ENCODE results near the gene CSF3.
"Not testable (repeated sequence)": the region's sequence is repeated elsewhere in the genome, so short reads cannot be mapped to it uniquely, and the experiment has no call there.

Gene CSF3

GRCh38 chr17:39996800-39997199 lies 18.4 kb upstream of the CSF3 start:
- in situ Hi-C loops (cut with MboI; ENCODE audit: low sequenced_read_pairs): no loop called here

DNA sequence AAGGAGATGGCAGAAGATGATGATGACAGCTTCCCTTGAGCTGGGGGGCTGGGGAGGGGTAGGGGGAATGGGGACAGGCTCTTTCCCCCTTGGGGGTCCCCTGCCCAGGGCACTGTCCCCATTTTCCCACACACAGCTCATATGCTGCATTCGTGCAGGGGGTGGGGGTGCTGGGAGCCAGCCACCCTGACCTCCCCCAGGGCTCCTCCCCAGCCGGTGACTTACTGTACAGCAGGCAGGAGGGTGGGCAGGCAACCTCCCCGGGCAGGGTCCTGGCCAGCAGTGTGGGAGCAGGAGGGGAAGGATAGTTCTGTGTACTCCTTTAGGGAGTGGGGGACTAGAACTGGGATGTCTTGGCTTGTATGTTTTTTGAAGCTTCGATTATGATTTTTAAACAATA lies 17.7 kb upstream of the CSF3 start:
- in situ Hi-C loops (cut with MboI; ENCODE audit: low sequenced_read_pairs): no loop called here

DNA sequence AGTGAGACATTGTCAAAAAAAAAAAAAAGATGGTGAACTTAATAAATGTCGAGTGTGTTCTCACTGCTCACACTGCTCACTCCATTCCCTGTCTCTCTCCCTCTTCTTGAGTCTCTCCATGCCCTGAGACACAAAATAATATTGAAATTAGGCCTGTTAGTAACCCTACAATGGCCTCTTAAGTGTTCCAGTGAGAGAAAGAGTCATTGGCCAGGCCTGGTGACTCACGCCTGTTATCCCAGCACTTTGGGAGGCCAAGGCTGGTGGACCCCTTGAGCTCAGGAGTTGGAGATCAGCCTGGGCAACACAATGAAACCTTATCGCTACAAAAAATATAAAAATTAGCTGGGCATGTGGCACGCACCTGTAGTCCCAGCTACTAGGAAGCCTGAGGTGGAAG lies 16.2 kb upstream of the CSF3 start:
- in situ Hi-C loops (cut with MboI; ENCODE audit: low sequenced_read_pairs): no loop called here

DNA sequence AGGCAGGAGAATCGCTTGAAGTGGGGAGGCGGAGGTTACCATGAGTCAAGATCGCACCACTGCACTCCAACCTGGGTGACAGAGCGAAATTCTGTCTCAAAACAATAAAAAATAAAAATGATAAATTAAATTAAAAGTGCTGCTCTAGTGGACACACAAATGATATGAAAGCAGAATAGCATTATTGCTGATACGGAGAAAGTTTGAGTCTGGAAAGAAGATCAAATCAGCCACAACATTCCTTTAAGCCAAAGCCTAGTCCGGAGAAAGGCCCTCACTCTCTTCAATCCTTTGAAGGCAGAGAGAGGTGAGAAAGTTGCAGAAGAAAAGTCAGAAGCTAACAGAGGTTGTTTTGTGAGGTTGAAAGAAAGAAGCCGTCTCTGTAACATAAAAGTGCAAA lies 15.1 kb upstream of the CSF3 start:
- in situ Hi-C loops (cut with MboI; ENCODE audit: low sequenced_read_pairs): no loop called here

GRCh38 chr17:40001335-40001734 lies 13.9 kb upstream of the CSF3 start:
- in situ Hi-C loops (cut with MboI; ENCODE audit: low sequenced_read_pairs): not testable (repeated sequence)

GRCh38 chr17:40004072-40004471 lies 11.2 kb upstream of the CSF3 start:
- in situ Hi-C loops (cut with MboI; ENCODE audit: low sequenced_read_pairs): no loop called here

DNA sequence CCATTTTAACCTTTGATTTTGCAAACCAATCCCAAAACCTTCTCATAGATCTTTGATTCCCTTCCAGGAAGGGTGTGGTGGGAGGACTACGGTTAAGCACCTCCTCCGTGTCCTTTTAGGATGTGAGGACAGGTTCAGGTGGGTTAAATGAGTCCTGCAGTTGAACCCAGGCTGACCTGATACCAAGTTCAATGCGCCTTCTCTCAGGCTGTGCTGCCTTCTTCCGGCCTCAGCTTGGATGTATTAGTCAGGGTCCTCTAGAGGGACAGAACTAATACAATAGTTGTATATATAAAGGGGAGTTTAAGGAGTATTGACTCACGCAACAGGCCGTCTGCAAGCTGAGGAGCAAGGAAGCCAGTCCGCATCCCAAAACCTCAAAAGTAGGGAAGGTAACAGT lies 10.5 kb upstream of the CSF3 start:
- in situ Hi-C loops (cut with MboI; ENCODE audit: low sequenced_read_pairs): no loop called here

DNA sequence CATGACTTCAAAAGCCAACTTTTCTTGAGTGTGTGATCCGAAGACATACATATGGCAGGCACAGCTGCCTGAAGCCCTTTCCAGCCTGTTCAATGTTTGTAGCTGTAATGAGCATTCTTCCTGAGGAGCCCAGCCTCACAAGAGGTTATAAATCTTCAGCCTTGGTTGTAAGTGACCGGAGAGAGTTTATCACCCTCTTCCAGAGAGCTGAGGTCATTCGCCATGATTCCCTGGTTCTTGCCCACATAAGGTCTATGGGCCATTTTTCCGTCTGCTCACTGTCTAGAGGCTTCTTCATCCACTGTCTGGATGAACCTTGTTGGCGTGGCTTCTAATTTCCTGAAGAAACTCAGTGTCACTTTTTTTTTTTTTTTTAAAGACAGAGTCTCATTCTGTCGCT lies 9.7 kb upstream of the CSF3 start:
- in situ Hi-C loops (cut with MboI; ENCODE audit: low sequenced_read_pairs): no loop called here

DNA sequence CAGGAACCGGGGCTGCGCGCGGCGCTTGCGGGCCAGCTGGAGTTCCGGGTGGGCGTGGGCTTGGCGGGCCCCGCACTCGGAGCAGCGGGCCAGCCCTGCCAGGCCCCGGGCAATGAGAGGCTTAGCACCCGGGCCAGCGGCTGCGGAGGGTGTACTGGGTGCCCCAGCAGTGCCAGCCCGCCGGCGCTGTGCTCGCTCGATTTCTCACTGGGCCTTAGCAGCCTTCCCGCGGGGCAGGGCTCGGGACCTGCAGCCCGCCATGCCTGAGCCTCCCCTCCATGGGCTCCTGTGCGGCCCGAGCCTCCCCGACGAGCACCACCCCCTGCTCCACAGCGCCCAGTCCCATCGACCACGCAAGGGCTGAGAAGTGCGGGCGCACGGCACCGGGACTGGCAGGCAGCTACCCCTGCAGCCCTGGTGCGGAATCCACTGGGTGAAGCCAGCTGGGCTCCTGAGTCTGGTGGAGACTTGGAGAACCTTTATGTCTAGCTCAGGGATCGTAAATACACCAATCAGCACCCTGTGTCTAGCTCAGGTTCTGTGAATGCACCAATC lies 4.2 kb upstream of the CSF3 start:
- in situ Hi-C loops (cut with MboI; ENCODE audit: low sequenced_read_pairs): not testable (repeated sequence)

DNA sequence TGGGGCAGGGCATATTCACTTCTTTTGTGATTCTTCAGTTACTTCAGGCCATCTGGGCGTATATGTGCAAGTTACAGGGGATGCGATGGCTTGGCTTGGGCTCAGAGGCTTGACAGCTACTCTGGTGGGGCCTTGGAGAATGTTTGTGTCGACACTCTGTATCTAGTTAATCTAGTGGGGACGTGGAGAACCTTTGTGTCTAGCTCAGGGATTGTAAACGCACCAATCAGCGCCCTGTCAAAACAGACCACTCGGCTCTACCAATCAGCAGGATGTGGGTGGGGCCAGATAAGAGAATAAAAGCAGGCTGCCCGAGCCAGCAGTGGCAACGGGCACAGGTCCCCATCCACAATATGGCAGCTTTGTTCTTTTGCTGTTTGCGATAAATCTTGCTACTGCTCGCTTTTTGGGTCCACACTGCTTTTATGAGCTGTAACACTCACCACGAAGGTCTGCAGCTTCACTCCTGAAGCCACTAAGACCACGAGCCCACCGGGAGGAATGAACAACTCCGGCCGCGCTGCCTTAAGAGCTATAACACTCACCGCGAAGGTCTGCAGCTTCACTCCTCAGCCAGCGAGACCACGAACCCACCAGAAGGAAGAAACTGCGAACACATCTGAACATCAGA lies 3.1 kb upstream of the CSF3 start:
- in situ Hi-C loops (cut with MboI; ENCODE audit: low sequenced_read_pairs): not testable (repeated sequence)

GRCh38 chr17:40014375-40014980 lies 762 bp upstream of the CSF3 start:
- in situ Hi-C loops (cut with MboI; ENCODE audit: low sequenced_read_pairs): no loop called here

DNA sequence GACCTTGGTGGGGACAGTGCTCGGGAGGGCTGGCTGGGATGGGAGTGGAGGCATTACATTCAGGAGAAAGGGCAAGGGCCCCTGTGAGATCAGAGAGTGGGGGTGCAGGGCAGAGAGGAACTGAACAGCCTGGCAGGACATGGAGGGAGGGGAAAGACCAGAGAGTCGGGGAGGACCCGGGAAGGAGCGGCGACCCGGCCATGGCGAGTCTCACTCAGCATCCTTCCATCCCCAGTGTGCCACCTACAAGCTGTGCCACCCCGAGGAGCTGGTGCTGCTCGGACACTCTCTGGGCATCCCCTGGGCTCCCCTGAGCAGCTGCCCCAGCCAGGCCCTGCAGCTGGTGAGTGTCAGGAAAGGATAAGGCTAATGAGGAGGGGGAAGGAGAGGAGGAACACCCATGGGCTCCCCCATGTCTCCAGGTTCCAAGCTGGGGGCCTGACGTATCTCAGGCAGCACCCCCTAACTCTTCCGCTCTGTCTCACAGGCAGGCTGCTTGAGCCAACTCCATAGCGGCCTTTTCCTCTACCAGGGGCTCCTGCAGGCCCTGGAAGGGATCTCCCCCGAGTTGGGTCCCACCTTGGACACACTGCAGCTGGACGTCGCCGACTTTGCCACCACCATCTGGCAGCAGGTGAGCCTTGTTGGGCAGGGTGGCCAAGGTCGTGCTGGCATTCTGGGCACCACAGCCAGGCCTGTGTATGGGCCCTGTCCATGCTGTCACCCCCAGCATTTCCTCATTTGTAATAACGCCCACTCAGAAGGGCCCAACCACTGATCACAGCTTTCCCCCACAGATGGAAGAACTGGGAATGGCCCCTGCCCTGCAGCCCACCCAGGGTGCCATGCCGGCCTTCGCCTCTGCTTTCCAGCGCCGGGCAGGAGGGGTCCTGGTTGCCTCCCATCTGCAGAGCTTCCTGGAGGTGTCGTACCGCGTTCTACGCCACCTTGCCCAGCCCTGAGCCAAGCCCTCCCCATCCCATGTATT lies 1.1 kb downstream of the CSF3 start:
- in situ Hi-C loops (cut with MboI; ENCODE audit: low sequenced_read_pairs): no loop called here

GRCh38 chr17:40017422-40018080 lies 2.3 kb downstream of the CSF3 start:
- in situ Hi-C loops (cut with MboI; ENCODE audit: low sequenced_read_pairs): no loop called here

DNA sequence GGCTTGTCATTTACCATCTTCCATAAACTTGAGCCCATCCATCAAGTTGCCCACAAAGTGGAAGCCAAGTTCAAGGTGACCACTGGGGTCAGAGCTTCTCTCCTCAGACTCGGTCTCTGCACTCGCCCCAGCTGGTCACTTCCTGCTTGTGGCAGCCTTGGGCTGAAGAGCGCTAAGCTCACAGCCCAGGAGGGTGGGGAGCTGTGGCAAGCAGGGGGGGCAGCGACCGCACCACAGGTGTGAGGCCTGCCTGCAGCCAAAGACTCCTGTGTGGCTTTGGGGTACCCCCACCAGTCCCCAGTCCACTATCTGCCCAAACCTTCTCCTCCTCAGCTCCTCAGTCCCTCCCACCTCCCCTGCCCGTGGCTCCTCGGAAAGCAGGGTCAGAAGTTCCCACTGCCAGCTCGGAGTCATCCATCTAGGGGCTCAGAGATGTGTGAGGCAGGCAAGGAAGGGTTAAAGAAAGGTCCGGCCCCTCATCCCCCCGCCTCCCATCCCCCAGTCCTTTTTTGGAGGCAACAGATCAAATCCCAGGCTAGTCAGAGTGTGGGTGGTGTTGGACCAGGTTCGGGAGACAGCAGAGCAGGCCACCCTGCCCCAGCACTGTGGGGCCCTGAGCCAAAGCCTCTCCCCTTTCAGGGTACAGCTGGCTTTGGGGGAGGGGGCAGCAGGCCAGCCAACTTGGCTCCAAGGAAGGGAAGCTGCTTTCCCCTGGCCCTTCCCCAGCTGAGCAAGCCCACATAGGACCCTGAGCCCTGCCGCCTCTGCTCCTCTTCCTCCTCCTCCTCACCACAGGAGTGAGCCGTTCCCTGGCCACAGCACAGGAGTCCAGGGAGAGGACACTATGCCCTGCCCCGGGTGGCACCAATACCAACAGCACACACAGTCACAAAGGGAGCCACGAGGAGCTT lies 3.2 kb downstream of the CSF3 start:
- in situ Hi-C loops (cut with MboI; ENCODE audit: low sequenced_read_pairs): no loop called here

GRCh38 chr17:40019140-40019991 lies 4.1 kb downstream of the CSF3 start:
- in situ Hi-C loops (cut with MboI; ENCODE audit: low sequenced_read_pairs): no loop called here

- in situ Hi-C loops (cut with MboI; ENCODE audit: low sequenced_read_pairs): no loop called here
Measured at GRCh38 chr17:40020146-40020545, 4.9 kb downstream of the CSF3 start.

DNA sequence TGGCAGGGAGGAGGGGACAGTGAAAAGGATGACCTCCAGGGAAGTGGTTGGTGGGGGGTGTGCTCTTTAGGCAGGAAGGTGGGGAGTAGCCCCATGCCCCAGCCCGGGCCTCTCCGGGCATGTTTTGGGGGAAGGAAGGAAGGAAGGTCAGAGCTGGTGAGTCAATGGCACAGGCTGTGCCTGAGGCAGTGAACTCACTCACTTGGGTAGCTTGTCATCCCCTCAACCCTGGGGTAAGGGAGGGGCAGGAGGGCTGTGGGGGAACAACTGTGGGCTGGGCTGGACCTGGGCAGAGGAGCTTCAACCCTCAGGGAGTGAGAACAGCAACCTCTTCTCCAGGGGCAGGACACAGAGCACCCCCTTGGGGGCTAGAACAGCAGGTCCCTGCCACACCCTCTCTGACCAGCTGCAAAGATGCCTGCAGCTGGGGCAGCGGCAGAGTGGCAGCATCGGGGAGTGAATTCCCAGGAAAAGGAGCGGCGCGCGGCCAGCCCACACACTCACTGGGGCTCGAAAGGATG lies 6.3 kb downstream of the CSF3 start:
- in situ Hi-C loops (cut with MboI; ENCODE audit: low sequenced_read_pairs): no loop called here

- in situ Hi-C loops (cut with MboI; ENCODE audit: low sequenced_read_pairs): no loop called here
Measured at GRCh38 chr17:40022497-40022896, 7.3 kb downstream of the CSF3 start.
